Measurements from ENCODE around the gene FRMD4A. TPM values are rescaled to one million over a fixed set of nuclear protein-coding genes. Genes with fewer than 3 reads are reported as not detected.

Gene FRMD4A
- total RNA-seq, 1 experiment from 2014 or later: 19.6 TPM

DNA sequence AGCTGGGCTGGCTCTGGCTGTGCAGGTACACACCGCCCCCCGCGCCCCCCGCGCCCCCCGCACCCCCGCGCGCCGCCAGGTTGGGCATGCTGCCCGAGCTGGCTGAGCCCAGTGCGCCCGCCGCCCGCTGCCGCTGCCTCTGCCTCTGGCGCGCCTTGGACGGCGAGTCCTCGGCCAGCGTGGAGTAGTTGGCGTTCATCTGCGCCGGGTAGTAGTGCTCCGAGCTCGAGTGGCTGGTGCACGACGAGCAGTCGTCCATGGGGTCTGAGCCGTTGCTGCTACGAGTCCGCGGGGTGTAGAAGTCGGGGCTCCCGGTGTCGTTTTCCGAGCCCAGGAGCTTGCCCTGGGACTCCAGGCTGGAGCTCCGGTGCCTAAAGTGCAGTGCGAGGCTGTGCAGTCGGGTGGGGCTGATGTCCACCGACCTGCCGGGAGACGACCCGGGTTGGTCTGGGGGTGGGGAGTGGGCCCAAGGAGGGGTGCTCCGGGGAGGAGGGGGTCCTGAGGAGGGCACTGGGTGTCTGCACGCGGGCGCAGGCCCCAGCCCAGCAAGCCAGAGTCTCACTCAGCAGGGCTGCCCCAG lies 673.5 kb downstream of the FRMD4A start:
- Histone ChIP-seq H3K27ac (ENCODE audit: insufficient read length, low read depth, low read length) (no peak overlapping the region), H3K79me2 (ENCODE audit: insufficient read depth, low read length) (no peaks in the 10 kb centered on the region), H3K4ac (ENCODE audit: low read depth, low read length) (no peak overlapping the region), H4K8ac (replicated peaks; ENCODE audit: insufficient read length, low read depth, low read length) (no peak overlapping the region), H3K4me1 (ENCODE audit: insufficient read depth, low read length) (no peaks in the 10 kb centered on the region), H3K23me2 (ENCODE audit: insufficient read length, low read depth, low read length, poor library complexity, severe bottlenecking) (no peaks in the 10 kb centered on the region), H3K56ac (ENCODE audit: insufficient read length, low read depth, low read length) (no peak overlapping the region), H3K23ac (ENCODE audit: insufficient read length, low read depth, low read length) (no peak overlapping the region), H4K20me1 (ENCODE audit: control insufficient read depth, insufficient read depth, insufficient read length) (no peaks in the 10 kb centered on the region), H2BK20ac (ENCODE audit: low read depth, low read length, poor library complexity, severe bottlenecking) (no peak overlapping the region), H3K9ac (ENCODE audit: extremely low read depth, insufficient read length, low read length) (no peak overlapping the region), H3K9me3 (ENCODE audit: control insufficient read depth, low read depth, low read length) (no peaks in the 10 kb centered on the region), H3K4me2 (ENCODE audit: insufficient read depth, insufficient read length, low read length) (no peak overlapping the region), H4K91ac (ENCODE audit: insufficient read length, low read depth, low read length) (no peak overlapping the region), H3K14ac (ENCODE audit: insufficient read depth, low read length) (no peak overlapping the region), H2AK5ac (ENCODE audit: insufficient read length, low read length) (no peak overlapping the region), H2BK15ac (ENCODE audit: low read depth, low read length) (no peak overlapping the region), H3K18ac (ENCODE audit: insufficient read length, low read depth, low read length) (no peak overlapping the region), H2BK5ac (ENCODE audit: insufficient read length, low read length) (no peak overlapping the region), H2BK120ac (ENCODE audit: low read depth, low read length, poor library complexity, severe bottlenecking) (no peak overlapping the region), H3T11ph (ENCODE audit: low read length) (no peak overlapping the region), H2AFZ (ENCODE audit: low read length) (no peak overlapping the region), H2BK12ac (ENCODE audit: insufficient read length, low read depth, low read length) (no peak overlapping the region), H3K79me1 (ENCODE audit: insufficient read depth, low read depth, low read length, poor library complexity, severe bottlenecking) (no peaks in the 10 kb centered on the region), H4K5ac (ENCODE audit: insufficient read length, low read depth, low read length) (no peak overlapping the region), H3K27me3 (ENCODE audit: insufficient read depth, low read length) (no peaks in the 10 kb centered on the region)
- Mint-ChIP-seq H3K27me3 (ENCODE audit: low read depth) (no peaks in the 10 kb centered on the region), H3K4me3 (no peak overlapping the region), H3K36me3 (ENCODE audit: insufficient read depth in 1 of 3, low read depth in 3 of 3) (peaks cover 12 to 28% (median 28%) of the 10 kb centered on the region in 3 experiments; a peak in 6 of 7 replicates), H3K4me1 (peaks cover 15 to 24% of the 10 kb centered on the region in 2 experiments), H3K9me3 (no peaks in the 10 kb centered on the region), H3K27ac (no peak overlapping the region)
- no peak for DNase-seq
- TF ChIP-seq, protein P1, sequence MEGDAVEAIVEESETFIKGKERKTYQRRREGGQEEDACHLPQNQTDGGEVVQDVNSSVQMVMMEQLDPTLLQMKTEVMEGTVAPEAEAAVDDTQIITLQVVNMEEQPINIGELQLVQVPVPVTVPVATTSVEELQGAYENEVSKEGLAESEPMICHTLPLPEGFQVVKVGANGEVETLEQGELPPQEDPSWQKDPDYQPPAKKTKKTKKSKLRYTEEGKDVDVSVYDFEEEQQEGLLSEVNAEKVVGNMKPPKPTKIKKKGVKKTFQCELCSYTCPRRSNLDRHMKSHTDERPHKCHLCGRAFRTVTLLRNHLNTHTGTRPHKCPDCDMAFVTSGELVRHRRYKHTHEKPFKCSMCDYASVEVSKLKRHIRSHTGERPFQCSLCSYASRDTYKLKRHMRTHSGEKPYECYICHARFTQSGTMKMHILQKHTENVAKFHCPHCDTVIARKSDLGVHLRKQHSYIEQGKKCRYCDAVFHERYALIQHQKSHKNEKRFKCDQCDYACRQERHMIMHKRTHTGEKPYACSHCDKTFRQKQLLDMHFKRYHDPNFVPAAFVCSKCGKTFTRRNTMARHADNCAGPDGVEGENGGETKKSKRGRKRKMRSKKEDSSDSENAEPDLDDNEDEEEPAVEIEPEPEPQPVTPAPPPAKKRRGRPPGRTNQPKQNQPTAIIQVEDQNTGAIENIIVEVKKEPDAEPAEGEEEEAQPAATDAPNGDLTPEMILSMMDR (conservative IDR thresholded peaks at IDR 0.05): no peak
- no CpG with 5 or more reads among the region's 49 CpGs for WGBS (ENCODE audit: extremely low coverage, insufficient read length, low lambda C conversion rate)

Measured in H9 (cell line).